ENCODE results near the gene TEAD3. TPM values are rescaled to one million over a fixed set of nuclear protein-coding genes. Genes with fewer than 3 reads are reported as not detected.

Gene TEAD3
- total RNA-seq, 1 donor from 2014 or later, result 28.0 TPM

GRCh38 chr6:35428421-35429149 lies 68.3 kb downstream of the TEAD3 start:
- intact Hi-C loops (cut with micrococcal nuclease), result no loop called here
- TF ChIP-seq CTCF (IDR thresholded peaks at IDR 0.05; ENCODE audit: borderline replicate concordance), result no peak
- H3K4me1 ChIP-seq, result no peaks in the 10 kb centered on the region

GRCh38 chr6:35427851-35428321 lies 69.0 kb downstream of the TEAD3 start:
- intact Hi-C loops (cut with micrococcal nuclease), result no loop called here
- no peaks in the 10 kb centered on the region for H3K27me3 ChIP-seq (ENCODE audit: low read depth)
- H3K27ac ChIP-seq (replicated peaks), result no peak overlapping the region
- H3K9me3 ChIP-seq (replicated peaks), result peaks cover 22% of the 10 kb centered on the region
- H3K4me1 ChIP-seq, result no peaks in the 10 kb centered on the region
- no peak for DNase-seq
- H3K36me3 ChIP-seq, result peaks cover 42% of the 10 kb centered on the region
- TF ChIP-seq CTCF (IDR thresholded peaks at IDR 0.05; ENCODE audit: borderline replicate concordance), result no peak
- no peak overlapping the region for H3K4me3 ChIP-seq

More at GRCh38 chr6:35428421-35429149, 68.3 kb downstream of the TEAD3 start:
- Histone ChIP-seq H3K4me3 (no peak overlapping the region), H3K9me3 (replicated peaks) (peaks cover 22% of the 10 kb centered on the region), H3K36me3 (peaks cover 39% of the 10 kb centered on the region), H3K27ac (replicated peaks) (no peak overlapping the region), H3K27me3 (ENCODE audit: low read depth) (no peaks in the 10 kb centered on the region)
- DNase-seq, result no peak

GRCh38 chr6:35427435-35427834 lies 69.4 kb downstream of the TEAD3 start:
- peaks cover 45% of the 10 kb centered on the region for H3K36me3 ChIP-seq
- DNase-seq, result no peak

GRCh38 chr6:35426074-35426473 lies 70.8 kb downstream of the TEAD3 start:
- TF ChIP-seq CTCF (IDR thresholded peaks at IDR 0.05; ENCODE audit: borderline replicate concordance), result no peak
- no peak overlapping the region for H3K4me3 ChIP-seq
- peaks cover 22% of the 10 kb centered on the region for H3K9me3 ChIP-seq (replicated peaks)
- DNase-seq, result no peak
- intact Hi-C loops (cut with micrococcal nuclease), result no loop called here
- no peaks in the 10 kb centered on the region for H3K4me1 ChIP-seq
- H3K36me3 ChIP-seq, result peaks cover 56% of the 10 kb centered on the region
- no peak overlapping the region for H3K27ac ChIP-seq (replicated peaks)
- H3K27me3 ChIP-seq (ENCODE audit: low read depth), result no peaks in the 10 kb centered on the region

More at GRCh38 chr6:35427435-35427834, 69.4 kb downstream of the TEAD3 start:
- TF ChIP-seq CTCF (IDR thresholded peaks at IDR 0.05; ENCODE audit: borderline replicate concordance), result no peak
- intact Hi-C loops (cut with micrococcal nuclease), result no loop called here
- H3K4me3 ChIP-seq, result no peak overlapping the region
- no peak overlapping the region for H3K27ac ChIP-seq (replicated peaks)
- H3K27me3 ChIP-seq (ENCODE audit: low read depth), result no peaks in the 10 kb centered on the region
- H3K4me1 ChIP-seq, result no peaks in the 10 kb centered on the region
- H3K9me3 ChIP-seq (replicated peaks), result peaks cover 22% of the 10 kb centered on the region

- Histone ChIP-seq H3K4me1 (no peaks in the 10 kb centered on the region), H3K36me3 (peaks cover 56% of the 10 kb centered on the region), H3K4me3 (no peak overlapping the region), H3K9me3 (replicated peaks) (peaks cover 20% of the 10 kb centered on the region), H3K27ac (replicated peaks) (no peak overlapping the region), H3K27me3 (ENCODE audit: low read depth) (no peaks in the 10 kb centered on the region)
- intact Hi-C loops (cut with micrococcal nuclease), result no loop called here
- TF ChIP-seq CTCF (IDR thresholded peaks at IDR 0.05; ENCODE audit: borderline replicate concordance), result no peak
- DNase-seq, result no peak
Observed at GRCh38 chr6:35425284-35425683, 71.6 kb downstream of the TEAD3 start.

Small RNAs within 50 kb of the gene (microRNA-seq; reads per million reads assigned to microRNA genes)
- not detected for gene MIR7111

Other genes starting within 250 kb of the TEAD3 start
- 38.7 TPM for gene ZNF76, start 237.3 kb downstream of the TEAD3 start, total RNA-seq
- 1.0 TPM for gene DEF6, start 199.3 kb downstream of the TEAD3 start, total RNA-seq
- 14.9 TPM for gene PPARD, start 154.5 kb downstream of the TEAD3 start, total RNA-seq
- 3.7 TPM for gene FANCE, start 44.7 kb downstream of the TEAD3 start, total RNA-seq
- gene RPL10A, start 28.7 kb downstream of the TEAD3 start, total RNA-seq, result 552 TPM
- not detected for gene TULP1, start 15.8 kb upstream of the TEAD3 start, total RNA-seq
- gene FKBP5, start 191.8 kb upstream of the TEAD3 start, total RNA-seq, result 101 TPM
- not detected for gene ARMC12, start 240.0 kb upstream of the TEAD3 start, total RNA-seq